Ramos (cell line): ENCODE measurements around the gene PDGFD.

Experiments
- in situ Hi-C: fragments of 300-500 bp; cut with MboI; formaldehyde crosslinking; loops from one replicate; pipeline ENCODE4 v1.14.3; 2022; ENCODE audit warnings: low sequenced_read_pairs; ENCODE audit not compliant: unreplicated experiment

Gene PDGFD

DNA sequence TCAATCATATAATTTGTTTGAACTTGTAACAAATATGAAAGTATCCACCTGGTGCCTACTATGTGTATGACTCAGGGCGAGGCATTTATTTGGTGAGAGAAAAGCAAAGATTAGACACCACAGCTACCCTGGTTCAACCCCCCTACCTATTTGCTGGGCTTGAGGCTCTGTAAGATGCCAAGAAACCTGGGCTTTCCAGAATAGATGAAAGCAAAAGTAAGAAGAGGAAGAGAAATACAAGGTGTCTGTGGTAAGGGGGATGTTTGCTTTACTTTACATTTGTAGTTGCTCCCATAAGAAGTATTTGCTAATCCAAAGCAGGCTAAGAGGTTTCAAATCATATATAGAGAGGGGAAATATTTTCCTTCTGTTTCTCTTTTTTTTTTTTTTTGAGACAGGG is 65.8 kb downstream of the PDGFD start:
- in situ Hi-C loops: no loop called here

- in situ Hi-C loops: no loop called here
Observed at GRCh38 chr11:104096900-104097299, 67.0 kb downstream of the PDGFD start.

GRCh38 chr11:104095791-104096190 is 68.2 kb downstream of the PDGFD start:
- in situ Hi-C loops: no loop called here

DNA sequence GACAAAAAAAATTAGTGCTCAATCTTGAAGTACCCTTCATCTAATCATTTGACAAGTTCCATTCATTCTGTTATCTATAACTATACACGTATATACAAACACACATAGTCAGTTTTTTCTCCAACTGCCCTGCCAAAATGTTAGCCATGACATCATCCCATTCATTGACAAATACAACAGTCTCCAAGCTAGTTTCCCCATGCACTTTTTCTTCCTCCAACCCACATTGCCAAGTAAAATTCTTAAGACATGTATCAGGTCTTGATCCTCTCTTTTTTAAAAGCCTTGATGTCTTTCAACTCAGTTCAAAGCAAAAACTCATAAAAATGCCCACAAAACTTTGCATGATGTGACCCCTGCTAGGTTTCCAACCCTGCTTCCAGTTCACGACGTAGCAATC is 69.4 kb downstream of the PDGFD start:
- in situ Hi-C loops: no loop called here

- in situ Hi-C loops: no loop called here
Observed at GRCh38 chr11:104093426-104094280, 70.3 kb downstream of the PDGFD start.

- in situ Hi-C loops: no loop called here
Observed at GRCh38 chr11:104092744-104093143, 71.2 kb downstream of the PDGFD start.

DNA sequence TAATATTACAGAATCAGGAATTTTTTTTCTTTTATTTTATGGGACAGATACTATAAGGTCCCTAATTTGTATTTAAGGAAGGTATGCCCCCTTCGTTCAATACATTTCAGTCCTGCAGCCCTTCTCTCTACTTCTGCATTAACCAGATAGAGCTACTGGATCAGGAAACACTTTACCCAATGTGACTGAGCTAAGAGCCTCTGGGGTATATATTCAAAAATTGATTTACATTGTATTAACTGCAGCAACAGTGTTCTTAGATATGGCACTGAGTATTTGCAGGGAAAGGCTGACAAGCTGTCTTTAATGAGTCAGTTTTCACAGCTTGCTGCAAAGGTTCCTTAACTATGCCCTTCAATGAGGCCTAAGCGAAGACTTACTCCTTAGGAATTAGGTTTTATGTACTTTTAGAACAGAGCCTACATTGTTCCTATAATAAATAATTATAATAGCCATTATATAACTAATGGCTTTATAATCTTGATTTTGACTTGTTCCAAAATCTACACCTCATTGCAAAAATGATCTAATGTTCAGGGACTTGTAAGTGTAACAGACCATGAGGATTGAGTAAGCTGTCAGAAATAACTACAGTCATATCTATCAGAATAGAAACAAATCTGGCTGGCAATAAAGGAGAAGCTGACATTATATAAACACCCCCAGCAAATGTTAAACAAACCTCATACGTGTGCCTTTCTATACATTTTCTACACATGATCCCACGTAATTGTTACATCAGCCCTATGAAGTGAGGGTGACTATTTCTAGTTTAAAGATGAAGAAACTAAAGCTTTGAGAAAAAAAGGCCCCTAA is 72.5 kb downstream of the PDGFD start:
- in situ Hi-C loops: no loop called here

DNA sequence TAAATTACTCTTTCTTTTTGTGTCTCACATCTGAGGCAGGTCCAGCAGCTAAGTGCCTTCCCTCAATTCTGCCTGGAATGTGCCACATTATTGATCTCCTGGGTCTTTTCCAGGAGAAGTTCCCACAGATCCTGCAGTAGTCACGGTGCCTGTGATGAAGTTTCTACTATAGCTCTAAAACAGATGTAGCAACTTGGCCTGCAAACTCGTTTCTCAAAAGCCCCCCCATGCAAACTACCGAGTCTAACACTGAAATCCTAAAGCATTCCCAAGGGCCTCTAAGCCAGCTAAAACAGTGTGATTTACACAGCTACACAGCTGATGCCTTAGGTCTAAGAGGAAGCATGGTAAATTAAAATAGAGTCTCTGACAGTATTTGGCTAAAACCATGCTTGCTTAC is 73.2 kb downstream of the PDGFD start:
- in situ Hi-C loops: no loop called here

- in situ Hi-C loops: no loop called here
Observed at GRCh38 chr11:104089481-104089880, 74.5 kb downstream of the PDGFD start.

GRCh38 chr11:104086621-104087020 is 77.3 kb downstream of the PDGFD start:
- in situ Hi-C loops: no loop called here

DNA sequence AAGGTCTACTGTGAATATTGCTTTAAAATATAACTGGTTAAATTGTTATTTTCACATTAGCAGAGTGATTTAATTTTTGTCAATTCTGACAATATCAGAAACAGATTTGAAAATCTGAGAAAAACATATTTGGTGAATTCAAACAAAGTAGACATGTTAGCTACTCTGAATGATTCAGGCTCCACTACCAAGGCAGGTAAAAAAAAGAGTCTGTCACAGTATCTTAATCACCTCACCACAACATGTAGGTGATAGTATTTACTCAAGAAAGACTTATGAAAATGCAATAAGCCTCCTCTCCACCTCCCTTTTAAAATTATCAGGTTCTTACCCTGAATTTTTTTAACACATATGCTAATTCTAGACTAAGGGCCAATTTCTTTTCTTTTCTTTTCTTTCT is 85.0 kb downstream of the PDGFD start:
- in situ Hi-C loops: no loop called here

DNA sequence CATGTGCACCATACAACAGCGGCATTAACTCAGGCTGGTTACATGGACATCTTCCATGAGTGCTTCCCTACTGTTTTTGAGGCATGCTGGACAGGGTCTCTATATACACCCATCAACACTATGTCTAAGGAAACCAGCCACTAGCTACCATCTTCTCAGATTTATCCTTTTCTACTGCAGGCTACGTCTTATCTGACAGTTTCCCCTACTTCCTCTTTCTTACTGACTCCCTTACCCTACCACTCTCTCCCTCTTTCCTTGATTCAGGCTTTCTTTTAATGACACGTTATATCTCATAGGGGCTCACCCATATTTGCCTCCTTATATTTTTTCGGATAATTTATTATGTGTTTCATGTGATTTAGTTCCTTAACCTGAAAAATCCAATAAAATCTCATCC is 85.7 kb downstream of the PDGFD start:
- in situ Hi-C loops: no loop called here

DNA sequence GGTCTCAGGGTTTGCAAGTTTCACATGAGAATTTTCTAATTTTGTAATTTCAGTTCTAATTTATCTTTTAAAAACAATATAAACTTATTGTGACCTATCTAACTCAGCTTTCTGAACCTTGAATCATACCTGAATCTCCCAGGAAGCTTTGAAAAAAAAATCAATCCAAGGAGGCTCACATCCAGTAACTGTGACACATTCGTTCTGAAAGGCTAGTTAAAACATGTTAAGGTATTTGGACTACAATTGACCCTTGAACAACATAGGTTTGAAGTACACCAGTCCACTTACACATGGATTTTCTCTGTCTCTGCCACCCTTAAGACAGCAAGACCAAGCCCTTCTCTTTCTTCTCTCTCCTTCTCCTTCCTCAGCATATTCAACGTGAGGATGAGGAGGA is 87.5 kb downstream of the PDGFD start:
- in situ Hi-C loops: no loop called here

DNA sequence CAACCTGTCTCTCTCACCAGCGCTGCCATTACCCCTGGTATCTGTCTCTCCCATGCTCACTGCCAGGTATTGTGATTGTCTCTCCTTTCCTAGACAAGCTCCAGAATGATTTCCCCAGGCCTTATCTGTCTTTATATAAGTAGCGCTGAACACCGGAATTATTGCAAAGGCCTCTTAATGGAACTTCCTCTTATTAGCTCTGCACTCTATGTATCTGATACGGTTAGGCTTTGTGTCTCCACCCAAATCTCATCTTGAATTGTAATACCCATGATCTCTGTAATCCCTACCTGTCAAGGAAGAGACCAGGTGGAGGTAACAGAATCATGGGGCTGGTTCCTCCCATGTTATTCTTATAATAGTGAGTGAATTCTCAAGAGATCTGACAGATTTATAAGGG is 88.2 kb downstream of the PDGFD start:
- in situ Hi-C loops: no loop called here

DNA sequence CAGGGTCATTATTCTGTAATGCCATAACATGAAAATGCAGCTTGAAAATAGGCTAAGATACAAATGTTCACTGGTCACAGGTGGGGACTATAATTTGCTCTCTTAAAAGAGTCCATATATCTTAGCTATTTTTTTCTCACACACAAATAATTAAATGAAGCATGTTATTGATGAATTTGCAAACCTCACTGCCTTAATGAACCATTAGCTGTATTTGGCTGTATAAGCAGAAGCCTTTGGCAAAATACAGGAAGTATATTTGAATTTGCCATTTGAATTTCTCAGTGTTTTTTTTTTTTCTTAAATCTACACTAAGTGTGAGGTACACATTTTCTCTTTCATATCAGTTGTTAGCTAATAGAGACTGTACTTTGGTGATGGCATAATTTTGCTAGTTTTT is 88.9 kb downstream of the PDGFD start:
- in situ Hi-C loops: no loop called here

- in situ Hi-C loops: no loop called here
Observed at GRCh38 chr11:104073950-104074705, 89.8 kb downstream of the PDGFD start.

GRCh38 chr11:104067534-104067933 is 96.4 kb downstream of the PDGFD start:
- in situ Hi-C loops: no loop called here

- in situ Hi-C loops: no loop called here
Observed at GRCh38 chr11:104064034-104064630, 99.8 kb downstream of the PDGFD start.

GRCh38 chr11:104061853-104062521 is 102.0 kb downstream of the PDGFD start:
- in situ Hi-C loops: no loop called here

DNA sequence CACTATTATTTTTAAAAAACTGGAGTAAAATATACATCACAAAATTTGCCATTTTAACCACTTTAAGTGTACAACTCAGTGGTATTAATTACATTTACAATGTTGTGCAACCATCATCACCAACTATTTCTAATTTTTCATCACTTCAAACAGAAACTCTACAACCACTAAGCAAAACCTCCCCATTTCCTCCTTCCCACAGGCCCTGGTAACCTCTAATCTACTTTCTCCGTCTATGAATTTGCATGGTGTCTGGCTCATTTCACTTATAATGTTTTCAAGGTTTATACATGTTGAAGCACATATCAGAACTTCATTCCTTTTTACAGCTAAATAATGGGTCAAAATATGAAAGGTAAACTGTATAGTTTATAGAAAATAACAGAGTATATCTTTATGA is 103.1 kb downstream of the PDGFD start:
- in situ Hi-C loops: no loop called here
